Liver (tissue), 3 donors: ENCODE results near the gene CACNB4.

Experiments
- HNF4G ChIP-seq: IDR thresholded peaks from 2 replicates; pipeline ENCODE4 v1.6.1; 2016; ENCODE audit warnings: antibody characterized with exemption
- RAD21 ChIP-seq, 2 donors: IDR thresholded peaks; 2 replicates each; pipeline ENCODE4 v1.6.1; 2016; ENCODE audit warnings: antibody characterized with exemption in 2 of 2, mild to moderate bottlenecking in 2 of 2
- SP1 ChIP-seq: IDR thresholded peaks from 2 replicates; pipeline ENCODE4 v1.6.1; 2018; ENCODE audit warnings: antibody characterized with exemption, mild to moderate bottlenecking
- TAF1 ChIP-seq: conservative IDR thresholded peaks from 2 replicates; pipeline ENCODE4 v1.6.1; 2016; ENCODE audit warnings: antibody characterized with exemption, mild to moderate bottlenecking
- TF ChIP-seq, protein P1 (sequence below): IDR thresholded peaks from 2 replicates; pipeline ENCODE4 v1.6.1; 2016; ENCODE audit warnings: antibody characterized with exemption, mild to moderate bottlenecking
- TF ChIP-seq, protein P2 (sequence below): fragments of 150-350 bp; IDR thresholded peaks from 2 replicates; pipeline ENCODE4 v1.5.1; 2017; ENCODE audit warnings: improper control_type of control experiment, low read depth, low read length; ENCODE audit not compliant: missing input control
- TF ChIP-seq, protein P3 (sequence below): IDR thresholded peaks from 2 replicates; pipeline ENCODE4 v1.6.1; 2016; ENCODE audit warnings: antibody characterized with exemption
- TF ChIP-seq, protein P4 (sequence below): IDR thresholded peaks from 2 replicates; pipeline ENCODE4 v1.6.1; 2016; ENCODE audit warnings: antibody characterized with exemption
- donor health status: healthy.
- donor health status: healthy.

DNA sequence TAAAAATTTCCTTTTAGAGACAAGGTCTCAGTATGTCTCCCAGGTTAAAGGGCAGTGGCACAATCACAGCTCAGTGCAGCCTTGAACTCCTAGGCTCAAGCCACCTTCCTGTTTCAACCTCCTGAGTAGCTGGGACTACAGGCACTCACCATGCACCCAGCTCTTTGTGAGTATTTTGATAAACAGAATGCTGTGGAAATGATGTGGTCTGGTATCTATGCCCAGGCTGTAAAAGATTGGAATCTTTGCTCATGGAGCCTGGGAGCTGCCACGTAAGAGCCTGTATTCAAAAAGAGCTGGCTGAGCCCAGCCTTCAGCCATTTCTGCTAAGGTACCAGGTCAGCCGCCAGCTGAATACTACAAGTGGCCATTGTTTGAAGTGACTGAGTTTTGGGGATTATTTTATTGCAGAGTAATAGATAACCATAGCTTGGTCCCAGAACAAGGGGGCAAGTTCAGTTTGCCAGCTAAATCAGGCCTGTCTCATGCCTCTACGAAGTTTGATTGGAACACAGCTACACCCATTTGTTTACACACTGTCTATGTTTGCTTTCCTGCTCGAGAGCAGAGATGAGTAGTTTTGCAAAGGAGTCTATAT lies 249.3 kb downstream of the CACNB4 start:
- TF ChIP-seq TAF1, result no peak
- TF ChIP-seq, protein P1, sequence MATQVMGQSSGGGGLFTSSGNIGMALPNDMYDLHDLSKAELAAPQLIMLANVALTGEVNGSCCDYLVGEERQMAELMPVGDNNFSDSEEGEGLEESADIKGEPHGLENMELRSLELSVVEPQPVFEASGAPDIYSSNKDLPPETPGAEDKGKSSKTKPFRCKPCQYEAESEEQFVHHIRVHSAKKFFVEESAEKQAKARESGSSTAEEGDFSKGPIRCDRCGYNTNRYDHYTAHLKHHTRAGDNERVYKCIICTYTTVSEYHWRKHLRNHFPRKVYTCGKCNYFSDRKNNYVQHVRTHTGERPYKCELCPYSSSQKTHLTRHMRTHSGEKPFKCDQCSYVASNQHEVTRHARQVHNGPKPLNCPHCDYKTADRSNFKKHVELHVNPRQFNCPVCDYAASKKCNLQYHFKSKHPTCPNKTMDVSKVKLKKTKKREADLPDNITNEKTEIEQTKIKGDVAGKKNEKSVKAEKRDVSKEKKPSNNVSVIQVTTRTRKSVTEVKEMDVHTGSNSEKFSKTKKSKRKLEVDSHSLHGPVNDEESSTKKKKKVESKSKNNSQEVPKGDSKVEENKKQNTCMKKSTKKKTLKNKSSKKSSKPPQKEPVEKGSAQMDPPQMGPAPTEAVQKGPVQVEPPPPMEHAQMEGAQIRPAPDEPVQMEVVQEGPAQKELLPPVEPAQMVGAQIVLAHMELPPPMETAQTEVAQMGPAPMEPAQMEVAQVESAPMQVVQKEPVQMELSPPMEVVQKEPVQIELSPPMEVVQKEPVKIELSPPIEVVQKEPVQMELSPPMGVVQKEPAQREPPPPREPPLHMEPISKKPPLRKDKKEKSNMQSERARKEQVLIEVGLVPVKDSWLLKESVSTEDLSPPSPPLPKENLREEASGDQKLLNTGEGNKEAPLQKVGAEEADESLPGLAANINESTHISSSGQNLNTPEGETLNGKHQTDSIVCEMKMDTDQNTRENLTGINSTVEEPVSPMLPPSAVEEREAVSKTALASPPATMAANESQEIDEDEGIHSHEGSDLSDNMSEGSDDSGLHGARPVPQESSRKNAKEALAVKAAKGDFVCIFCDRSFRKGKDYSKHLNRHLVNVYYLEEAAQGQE, result no peak
- TF ChIP-seq, protein P2, sequence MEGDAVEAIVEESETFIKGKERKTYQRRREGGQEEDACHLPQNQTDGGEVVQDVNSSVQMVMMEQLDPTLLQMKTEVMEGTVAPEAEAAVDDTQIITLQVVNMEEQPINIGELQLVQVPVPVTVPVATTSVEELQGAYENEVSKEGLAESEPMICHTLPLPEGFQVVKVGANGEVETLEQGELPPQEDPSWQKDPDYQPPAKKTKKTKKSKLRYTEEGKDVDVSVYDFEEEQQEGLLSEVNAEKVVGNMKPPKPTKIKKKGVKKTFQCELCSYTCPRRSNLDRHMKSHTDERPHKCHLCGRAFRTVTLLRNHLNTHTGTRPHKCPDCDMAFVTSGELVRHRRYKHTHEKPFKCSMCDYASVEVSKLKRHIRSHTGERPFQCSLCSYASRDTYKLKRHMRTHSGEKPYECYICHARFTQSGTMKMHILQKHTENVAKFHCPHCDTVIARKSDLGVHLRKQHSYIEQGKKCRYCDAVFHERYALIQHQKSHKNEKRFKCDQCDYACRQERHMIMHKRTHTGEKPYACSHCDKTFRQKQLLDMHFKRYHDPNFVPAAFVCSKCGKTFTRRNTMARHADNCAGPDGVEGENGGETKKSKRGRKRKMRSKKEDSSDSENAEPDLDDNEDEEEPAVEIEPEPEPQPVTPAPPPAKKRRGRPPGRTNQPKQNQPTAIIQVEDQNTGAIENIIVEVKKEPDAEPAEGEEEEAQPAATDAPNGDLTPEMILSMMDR, result no peak
- TF ChIP-seq, protein P3, sequence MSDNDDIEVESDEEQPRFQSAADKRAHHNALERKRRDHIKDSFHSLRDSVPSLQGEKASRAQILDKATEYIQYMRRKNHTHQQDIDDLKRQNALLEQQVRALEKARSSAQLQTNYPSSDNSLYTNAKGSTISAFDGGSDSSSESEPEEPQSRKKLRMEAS, result no peak
- TF ChIP-seq HNF4G, result no peak
- TF ChIP-seq RAD21 (IDR thresholded peaks at IDR 0.05), result no peak
- TF ChIP-seq, protein P4, sequence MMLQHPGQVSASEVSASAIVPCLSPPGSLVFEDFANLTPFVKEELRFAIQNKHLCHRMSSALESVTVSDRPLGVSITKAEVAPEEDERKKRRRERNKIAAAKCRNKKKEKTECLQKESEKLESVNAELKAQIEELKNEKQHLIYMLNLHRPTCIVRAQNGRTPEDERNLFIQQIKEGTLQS, result no peak
- TF ChIP-seq SP1, result no peak
